Neural crest cell (in vitro differentiated cells): ENCODE data around the gene HSPA12B. TPM values are rescaled to one million over a fixed set of nuclear protein-coding genes. Genes with fewer than 3 reads are reported as not detected.
"Not testable (repeated sequence)": the region's sequence is repeated elsewhere in the genome, so short reads cannot be mapped to it uniquely, and the experiment has no call there.

Experiments used
- DNase-seq: peaks from one replicate; pipeline ENCODE4 v3.0.0; 2021; ENCODE audit warnings: low read depth, mixed read lengths, low spot score
- H3K27ac Mint-ChIP-seq: one replicate; pipeline ENCODE4 v1.8.0; 2021; ENCODE audit warnings: mild to moderate bottlenecking, mixed read lengths; ENCODE audit not compliant: unreplicated experiment
- H3K27me3 Mint-ChIP-seq: 2 replicates; pipeline ENCODE4 v1.8.0; 2021; ENCODE audit warnings: low read depth, mild to moderate bottlenecking, mixed read lengths
- H3K36me3 Mint-ChIP-seq: 2 replicates; pipeline ENCODE4 v1.8.0; 2021; ENCODE audit warnings: low read depth, mild to moderate bottlenecking, mixed read lengths
- H3K4me1 Mint-ChIP-seq: 2 replicates; pipeline ENCODE4 v1.8.0; 2021; ENCODE audit warnings: mixed read lengths
- H3K4me3 Mint-ChIP-seq: one replicate; pipeline ENCODE4 v1.8.0; 2021; ENCODE audit warnings: mild to moderate bottlenecking, mixed read lengths
- H3K9me3 Mint-ChIP-seq: 2 replicates; pipeline ENCODE4 v1.8.0; 2021; ENCODE audit warnings: mixed read lengths
- total RNA-seq: library from RNA; stranded (reverse); gene quantifications from 2 replicates; pipeline ENCODE4 v1.2.1, GENCODE V29; 2021
- TF ChIP-seq, protein P1 (sequence below): fragments of 200-600 bp; sonication (generic); conservative IDR thresholded peaks from 2 replicates; pipeline ENCODE4 v1.5.0; 2021; ENCODE audit warnings: antibody characterized with exemption, mild to moderate bottlenecking

The HSPA12B gene
- total RNA-seq, 1 donor from 2014 or later = 1.1 TPM

DNA sequence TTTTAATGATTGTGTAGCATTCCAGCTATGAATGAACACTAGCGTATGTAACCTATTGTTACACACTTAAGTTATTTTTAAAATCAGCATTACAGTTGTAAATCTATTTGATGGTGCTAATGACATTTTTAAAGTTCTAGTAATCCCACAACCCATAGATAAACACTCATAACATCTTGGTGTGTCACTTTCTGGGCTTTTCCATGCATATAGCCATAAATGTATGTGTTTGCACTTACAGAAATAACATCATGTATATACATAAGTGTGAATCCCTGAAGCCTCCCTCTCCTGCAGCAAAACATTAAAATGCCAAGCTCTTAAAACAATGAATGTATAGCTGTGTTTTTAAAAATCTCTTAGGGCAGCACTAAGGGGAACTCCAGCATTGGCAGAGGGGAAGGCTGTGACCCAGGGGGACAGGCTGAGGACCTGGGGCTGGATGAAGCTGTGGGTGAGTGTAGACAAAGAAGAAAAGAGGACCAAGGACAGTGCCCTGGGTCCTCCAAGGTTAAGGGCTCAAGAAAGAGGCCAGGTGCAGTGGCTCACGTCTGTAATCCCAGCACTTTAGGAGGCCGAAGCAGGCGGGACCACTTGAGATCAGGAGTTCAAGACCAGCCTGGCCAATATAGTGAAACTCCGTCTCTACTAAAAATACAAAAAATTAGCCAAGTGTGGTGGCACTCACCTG is 55.0 kb downstream of the HSPA12B start:
- H3K27me3 Mint-ChIP-seq = peaks cover 6% of the 10 kb centered on the region
- DNase-seq = no peak
- H3K4me3 Mint-ChIP-seq = peak overlapping the region; percentile 78
- H3K4me1 Mint-ChIP-seq = peaks cover 32% of the 10 kb centered on the region
- H3K9me3 Mint-ChIP-seq = no peaks in the 10 kb centered on the region
- no peak overlapping the region for H3K27ac Mint-ChIP-seq
- TF ChIP-seq, protein P1, sequence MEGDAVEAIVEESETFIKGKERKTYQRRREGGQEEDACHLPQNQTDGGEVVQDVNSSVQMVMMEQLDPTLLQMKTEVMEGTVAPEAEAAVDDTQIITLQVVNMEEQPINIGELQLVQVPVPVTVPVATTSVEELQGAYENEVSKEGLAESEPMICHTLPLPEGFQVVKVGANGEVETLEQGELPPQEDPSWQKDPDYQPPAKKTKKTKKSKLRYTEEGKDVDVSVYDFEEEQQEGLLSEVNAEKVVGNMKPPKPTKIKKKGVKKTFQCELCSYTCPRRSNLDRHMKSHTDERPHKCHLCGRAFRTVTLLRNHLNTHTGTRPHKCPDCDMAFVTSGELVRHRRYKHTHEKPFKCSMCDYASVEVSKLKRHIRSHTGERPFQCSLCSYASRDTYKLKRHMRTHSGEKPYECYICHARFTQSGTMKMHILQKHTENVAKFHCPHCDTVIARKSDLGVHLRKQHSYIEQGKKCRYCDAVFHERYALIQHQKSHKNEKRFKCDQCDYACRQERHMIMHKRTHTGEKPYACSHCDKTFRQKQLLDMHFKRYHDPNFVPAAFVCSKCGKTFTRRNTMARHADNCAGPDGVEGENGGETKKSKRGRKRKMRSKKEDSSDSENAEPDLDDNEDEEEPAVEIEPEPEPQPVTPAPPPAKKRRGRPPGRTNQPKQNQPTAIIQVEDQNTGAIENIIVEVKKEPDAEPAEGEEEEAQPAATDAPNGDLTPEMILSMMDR = no peak
- H3K36me3 Mint-ChIP-seq = peaks cover 2% of the 10 kb centered on the region

DNA sequence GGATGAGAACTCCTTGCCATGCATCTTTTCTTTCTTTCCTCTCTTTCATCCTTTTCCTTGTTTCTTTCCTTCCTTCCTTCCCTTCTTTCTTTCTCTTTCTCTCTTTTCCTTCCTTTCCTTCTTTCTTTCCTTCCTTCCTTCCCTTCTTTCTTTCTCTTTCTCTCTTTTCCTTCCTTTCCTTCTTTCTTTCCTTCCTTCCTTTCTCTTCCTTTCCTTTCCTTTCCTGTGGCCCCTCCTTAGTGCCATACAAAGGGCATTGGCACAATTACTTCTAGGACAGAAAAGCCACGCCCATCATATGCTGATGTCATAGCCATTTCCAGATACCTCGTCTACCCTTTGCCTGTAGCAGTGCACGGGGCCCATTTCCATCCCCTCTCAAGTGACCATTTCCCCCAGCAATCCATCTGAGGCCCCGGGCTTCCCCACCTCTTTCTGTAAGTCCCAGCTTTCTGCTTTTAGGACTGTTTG is 56.2 kb downstream of the HSPA12B start:
- TF ChIP-seq, protein P1 = no peak
- Mint-ChIP-seq H3K9me3 (no peaks in the 10 kb centered on the region), H3K27ac (no peak overlapping the region), H3K4me1 (peaks cover 22% of the 10 kb centered on the region), H3K27me3 (peaks cover 6% of the 10 kb centered on the region), H3K4me3 (peak overlapping the region; percentile 84), H3K36me3 (no peaks in the 10 kb centered on the region)
- no peak for DNase-seq

DNA sequence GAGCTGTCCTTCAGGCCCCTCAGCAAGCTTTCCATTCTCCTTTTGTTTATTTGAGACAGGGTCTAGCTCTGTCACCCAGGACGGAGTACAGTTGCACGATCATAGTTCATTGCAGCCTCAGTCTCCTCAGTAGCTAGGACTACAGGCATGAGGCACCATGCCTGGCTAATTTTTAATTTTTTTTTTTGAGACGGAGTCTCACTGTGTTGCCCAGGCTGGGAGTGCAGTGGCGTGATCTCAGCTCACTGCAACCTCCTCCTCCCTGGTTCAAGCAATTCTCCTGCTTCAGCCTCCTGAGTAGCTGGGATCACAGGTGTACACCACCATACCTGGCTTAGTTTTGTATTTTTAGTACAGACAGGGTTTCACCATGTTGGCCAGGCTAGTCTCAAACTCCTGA is 56.7 kb downstream of the HSPA12B start:
- H3K9me3 Mint-ChIP-seq, H3K36me3 Mint-ChIP-seq, DNase-seq, H3K27ac Mint-ChIP-seq, H3K27me3 Mint-ChIP-seq: not testable (repeated sequence)
- Mint-ChIP-seq H3K4me3 (peak overlapping the region; percentile 84), H3K4me1 (peaks cover 22% of the 10 kb centered on the region)

DNA sequence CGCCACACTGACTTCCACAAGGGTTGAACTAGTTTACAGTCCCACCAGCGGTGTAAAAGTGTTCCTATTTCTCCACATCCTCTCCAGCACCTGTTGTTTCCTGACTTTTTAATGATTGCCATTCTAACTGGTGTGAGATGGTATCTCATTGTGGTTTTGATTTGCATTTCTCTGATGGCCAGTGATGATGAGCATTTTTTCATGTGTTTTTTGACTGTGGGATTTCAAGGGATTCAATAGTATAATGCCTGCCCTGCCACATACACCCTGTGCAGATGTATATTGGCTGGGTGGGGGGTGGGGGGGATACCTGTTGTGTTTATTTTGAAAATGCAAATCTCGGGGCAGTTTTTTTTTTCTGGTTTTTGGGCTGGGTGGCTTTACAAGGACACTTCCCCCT is 61.7 kb downstream of the HSPA12B start:
- Mint-ChIP-seq H3K4me1 (peaks cover 32% of the 10 kb centered on the region), H3K4me3 (peak overlapping the region; percentile 49)
- not testable (repeated sequence) for H3K9me3 Mint-ChIP-seq, H3K36me3 Mint-ChIP-seq, H3K27me3 Mint-ChIP-seq, H3K27ac Mint-ChIP-seq, DNase-seq

DNA sequence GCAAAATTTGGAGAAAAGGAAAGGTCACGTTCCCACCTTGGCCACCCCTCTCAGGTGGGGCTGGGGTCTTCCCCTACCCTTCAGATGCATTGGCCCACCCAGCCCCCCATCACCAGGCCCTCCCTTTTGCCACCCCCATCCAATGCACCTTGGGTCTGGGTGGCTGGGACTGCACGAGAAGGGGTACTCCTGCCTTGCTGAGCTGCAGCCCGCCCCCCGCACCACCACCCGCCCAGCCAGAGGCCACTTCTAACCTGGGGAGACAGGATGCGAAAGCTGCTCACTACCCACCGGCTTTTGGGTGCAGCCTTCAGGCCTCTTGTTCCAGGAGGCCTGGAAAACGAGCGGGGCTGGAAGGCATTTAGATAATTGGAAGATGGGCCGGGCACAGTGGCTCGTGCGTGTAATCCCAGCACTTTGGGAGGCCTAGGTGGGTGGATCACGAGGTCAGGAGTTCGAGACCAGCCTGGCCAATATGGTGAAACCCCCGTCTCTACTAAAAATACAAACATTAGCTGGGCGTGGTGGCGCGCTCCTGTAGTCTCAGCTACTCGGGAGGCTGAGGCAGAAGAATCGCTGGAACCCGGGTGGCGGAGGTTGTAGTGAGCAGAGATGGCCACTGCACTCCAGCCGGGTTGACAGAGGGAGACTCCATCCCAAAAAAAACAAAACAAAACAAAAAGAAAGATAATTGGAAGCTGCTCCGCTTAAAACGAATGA is 62.4 kb downstream of the HSPA12B start:
- TF ChIP-seq, protein P1 = no peak
- Mint-ChIP-seq H3K36me3 (no peaks in the 10 kb centered on the region), H3K27ac (peak overlapping the region; percentile 50), H3K4me1 (peaks cover 39% of the 10 kb centered on the region), H3K4me3 (peak overlapping the region; percentile 93), H3K27me3 (peaks cover 4% of the 10 kb centered on the region), H3K9me3 (no peaks in the 10 kb centered on the region)
- no peak for DNase-seq

DNA sequence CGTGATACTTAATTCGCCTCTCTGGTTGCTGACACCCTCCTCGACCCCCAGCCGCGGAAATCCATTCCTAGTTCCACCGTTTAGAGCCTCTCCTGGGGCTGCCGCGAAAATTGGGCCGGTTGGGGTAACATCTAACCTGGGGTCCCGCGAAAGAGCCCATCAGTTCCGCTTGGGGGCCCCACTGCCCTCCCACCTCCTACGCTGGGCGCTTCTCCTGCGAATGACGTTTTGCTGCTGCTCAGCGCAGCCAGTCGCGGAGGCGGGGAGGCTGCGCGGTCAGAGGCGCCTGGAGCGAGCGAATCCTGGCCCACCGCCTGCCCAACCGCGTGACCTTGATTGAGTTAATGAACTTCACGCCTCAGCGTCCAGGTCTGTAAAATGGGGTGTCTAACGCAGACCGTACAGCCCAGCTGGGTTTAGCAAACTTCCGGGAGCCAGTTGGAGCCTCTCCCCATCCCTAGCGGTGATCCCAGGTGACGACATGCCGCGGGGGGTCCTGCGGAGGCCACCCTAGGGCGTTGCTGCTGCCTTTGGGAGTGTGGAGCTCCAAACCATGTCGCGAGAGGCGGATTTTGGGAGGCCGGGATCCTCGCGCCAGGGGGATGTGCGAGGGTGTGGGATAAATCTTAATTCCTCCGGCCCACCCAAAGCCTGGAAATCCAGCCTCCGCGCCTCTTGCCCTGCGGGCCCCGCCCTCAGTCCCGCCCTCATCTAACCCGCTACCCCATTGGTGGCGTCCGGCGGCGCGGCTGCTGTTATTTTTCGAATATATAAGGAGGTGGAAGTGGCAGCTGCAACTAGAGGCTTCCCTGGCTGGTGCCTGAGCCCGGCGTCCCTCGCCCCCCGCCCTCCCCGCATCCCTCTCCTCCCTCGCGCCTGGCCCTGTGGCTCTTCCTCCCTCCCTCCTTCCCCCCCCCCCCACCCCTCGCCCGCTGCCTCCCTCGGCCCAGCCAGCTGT is 63.3 kb downstream of the HSPA12B start, which contains the start of gene CDC25B:
TSS of gene CDC25B (plus strand) at position 800 of the 958 bp plus-strand sequence. CDS start 222 bp downstream, outside the sequence.
- Mint-ChIP-seq H3K4me3 (peak within 1 kb of the TSS; percentile 93), H3K36me3 (no peaks in the 10 kb centered on the region), H3K4me1 (peaks cover 47% of the 10 kb centered on the region), H3K27ac (peak within 1 kb of the TSS; percentile 93), H3K27me3 (peaks cover 4% of the 10 kb centered on the region), H3K9me3 (no peaks in the 10 kb centered on the region)
- TF ChIP-seq, protein P1 = peak; percentile 63
- peak; percentile 82 for DNase-seq
